Measurements from ENCODE around the gene GOLGA6L10. TPM values are rescaled to one million over a fixed set of nuclear protein-coding genes. Genes with fewer than 3 reads are reported as not detected.
"Not testable (repeated sequence)": the region's sequence is repeated elsewhere in the genome, so short reads cannot be mapped to it uniquely, and the experiment has no call there.

Gene GOLGA6L10
- total and polyA plus RNA-seq, 4 donors = 0.15 to 0.67 (median 0.37) TPM

DNA sequence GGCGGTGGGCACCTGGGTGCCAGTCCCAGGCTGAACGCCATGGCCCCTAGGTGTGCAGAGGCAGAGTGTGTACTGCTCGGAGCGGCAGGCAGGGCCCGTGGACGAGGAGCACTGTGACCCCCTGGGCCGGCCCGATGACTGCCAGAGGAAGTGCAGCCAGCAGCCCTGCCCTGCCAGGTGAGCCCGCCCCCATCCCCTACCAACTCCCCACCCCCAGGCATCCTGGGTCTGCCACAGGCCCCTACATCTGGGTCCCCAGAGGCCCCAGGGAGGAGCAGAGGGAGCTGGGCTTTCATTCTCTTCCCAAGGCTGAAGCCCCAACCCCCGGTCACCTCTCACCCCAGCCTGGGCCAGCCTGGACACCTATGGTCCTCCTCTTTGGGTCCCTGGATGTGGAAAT is 23.6 kb downstream of the GOLGA6L10 start:
- H3K9ac ChIP-seq (ENCODE audit: low read depth in 1 of 2, low read length in 2 of 2); H3K9me3 ChIP-seq (ENCODE audit: control insufficient read depth in 4 of 4, low read length in 3 of 4); H3K27me3 ChIP-seq (ENCODE audit: control insufficient read depth in 4 of 4, insufficient read depth in 4 of 4, low read length in 3 of 4); H3K27ac ChIP-seq (ENCODE audit: low read depth in 1 of 2, low read length in 2 of 2); DNase-seq (ENCODE audit: low spot score); H3K36me3 ChIP-seq (ENCODE audit: control insufficient read depth in 4 of 4, insufficient read depth in 3 of 4, low read depth in 1 of 4, low read length in 3 of 4); H3K4me3 ChIP-seq (ENCODE audit: low read depth in 1 of 3, low read length in 3 of 3); H3K4me1 ChIP-seq (ENCODE audit: control insufficient read depth in 4 of 4, insufficient read depth in 4 of 4, low read length in 3 of 4): not testable (repeated sequence)
- WGBS = 90% methylated on average over 10 of the region's 10 CpGs

DNA sequence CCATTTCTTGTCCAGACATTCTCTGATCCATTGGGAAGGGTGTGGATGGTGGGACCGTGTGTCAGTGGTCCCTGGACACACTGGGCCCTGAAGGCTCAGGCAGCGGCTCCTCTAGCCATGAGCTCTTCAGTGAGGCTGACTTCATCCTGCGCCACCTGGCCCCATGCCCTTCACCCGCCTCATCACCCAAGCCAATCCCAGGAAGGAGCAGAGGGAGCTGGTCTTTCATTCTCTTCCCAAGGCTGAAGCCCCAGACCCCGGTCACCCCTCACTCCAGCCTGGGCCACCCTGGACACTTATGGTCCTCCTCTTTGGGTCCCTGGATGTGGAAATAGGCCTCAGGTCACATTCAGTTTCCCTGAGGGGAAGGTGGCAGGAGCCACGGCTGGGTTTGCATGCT is 24.4 kb downstream of the GOLGA6L10 start:
- DNase-seq (ENCODE audit: low spot score); H3K27me3 ChIP-seq (ENCODE audit: control insufficient read depth in 4 of 4, insufficient read depth in 4 of 4, low read length in 3 of 4); H3K4me1 ChIP-seq (ENCODE audit: control insufficient read depth in 4 of 4, insufficient read depth in 4 of 4, low read length in 3 of 4); H3K36me3 ChIP-seq (ENCODE audit: control insufficient read depth in 4 of 4, insufficient read depth in 3 of 4, low read depth in 1 of 4, low read length in 3 of 4); H3K9me3 ChIP-seq (ENCODE audit: control insufficient read depth in 4 of 4, low read length in 3 of 4); H3K27ac ChIP-seq (ENCODE audit: low read depth in 1 of 2, low read length in 2 of 2); H3K9ac ChIP-seq (ENCODE audit: low read depth in 1 of 2, low read length in 2 of 2); H3K4me3 ChIP-seq (ENCODE audit: low read depth in 1 of 3, low read length in 3 of 3): not testable (repeated sequence)
- 85% methylated on average over 6 of the region's 6 CpGs for WGBS

DNA sequence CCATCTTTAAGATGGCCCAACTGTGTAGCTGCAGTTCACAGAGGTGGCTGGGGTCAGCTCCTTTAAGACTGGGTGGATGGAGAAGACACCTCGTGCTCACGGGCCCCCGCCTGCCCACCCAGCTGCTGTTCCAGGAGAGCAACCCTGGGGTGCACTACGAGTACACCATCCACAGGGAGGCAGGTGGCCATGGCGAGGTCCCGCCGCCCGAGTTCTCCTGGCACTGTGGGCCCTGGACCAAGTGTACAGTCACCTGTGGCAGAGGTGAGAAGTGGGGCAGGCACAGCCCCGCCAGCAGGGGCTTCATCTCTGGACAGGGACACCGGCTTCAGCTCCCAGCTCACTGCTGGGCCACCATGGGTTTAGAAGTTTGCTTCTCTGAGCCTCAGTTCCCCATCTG is 26.8 kb downstream of the GOLGA6L10 start:
- 94% methylated on average over 3 of the region's 10 CpGs for WGBS
- H3K9ac ChIP-seq (ENCODE audit: low read depth in 1 of 2, low read length in 2 of 2) = not testable (repeated sequence)

DNA sequence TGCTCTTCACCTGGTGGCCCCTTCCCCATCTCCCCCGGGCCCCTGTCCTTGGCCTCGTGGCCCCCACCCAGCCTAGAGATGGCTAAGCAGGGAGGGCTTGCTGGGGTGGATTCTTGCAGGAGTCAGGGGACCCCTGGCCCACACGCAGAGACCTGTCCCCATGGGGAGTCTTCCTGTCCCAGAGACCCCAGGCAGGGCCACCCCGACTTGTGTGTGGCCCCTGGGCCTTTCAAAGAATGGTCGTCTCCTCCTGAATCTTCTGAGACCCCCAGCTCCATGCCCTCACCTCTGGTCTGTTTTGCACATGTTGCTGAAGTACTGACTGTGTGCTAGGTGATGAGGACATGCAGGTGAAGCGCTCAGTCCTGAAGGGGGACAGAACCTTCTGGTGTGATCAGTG is 28.4 kb downstream of the GOLGA6L10 start:
- H3K9me3 ChIP-seq (ENCODE audit: control insufficient read depth in 4 of 4, low read length in 3 of 4); H3K4me3 ChIP-seq (ENCODE audit: low read depth in 1 of 3, low read length in 3 of 3); H3K27ac ChIP-seq (ENCODE audit: low read depth in 1 of 2, low read length in 2 of 2); H3K27me3 ChIP-seq (ENCODE audit: control insufficient read depth in 4 of 4, insufficient read depth in 4 of 4, low read length in 3 of 4); DNase-seq (ENCODE audit: low spot score); H3K4me1 ChIP-seq (ENCODE audit: control insufficient read depth in 4 of 4, insufficient read depth in 4 of 4, low read length in 3 of 4); H3K36me3 ChIP-seq (ENCODE audit: control insufficient read depth in 4 of 4, insufficient read depth in 3 of 4, low read depth in 1 of 4, low read length in 3 of 4); H3K9ac ChIP-seq (ENCODE audit: low read depth in 1 of 2, low read length in 2 of 2): not testable (repeated sequence)
- 95% methylated on average over 3 of the region's 6 CpGs for WGBS

More for the DNA sequence above, 26.8 kb downstream of the GOLGA6L10 start:
- not testable (repeated sequence) for H3K9me3 ChIP-seq (ENCODE audit: control insufficient read depth in 4 of 4, low read length in 3 of 4); H3K27ac ChIP-seq (ENCODE audit: low read depth in 1 of 2, low read length in 2 of 2); H3K27me3 ChIP-seq (ENCODE audit: control insufficient read depth in 4 of 4, insufficient read depth in 4 of 4, low read length in 3 of 4); H3K4me1 ChIP-seq (ENCODE audit: control insufficient read depth in 4 of 4, insufficient read depth in 4 of 4, low read length in 3 of 4); H3K4me3 ChIP-seq (ENCODE audit: low read depth in 1 of 3, low read length in 3 of 3); H3K36me3 ChIP-seq (ENCODE audit: control insufficient read depth in 4 of 4, insufficient read depth in 3 of 4, low read depth in 1 of 4, low read length in 3 of 4); DNase-seq (ENCODE audit: low spot score)

DNA sequence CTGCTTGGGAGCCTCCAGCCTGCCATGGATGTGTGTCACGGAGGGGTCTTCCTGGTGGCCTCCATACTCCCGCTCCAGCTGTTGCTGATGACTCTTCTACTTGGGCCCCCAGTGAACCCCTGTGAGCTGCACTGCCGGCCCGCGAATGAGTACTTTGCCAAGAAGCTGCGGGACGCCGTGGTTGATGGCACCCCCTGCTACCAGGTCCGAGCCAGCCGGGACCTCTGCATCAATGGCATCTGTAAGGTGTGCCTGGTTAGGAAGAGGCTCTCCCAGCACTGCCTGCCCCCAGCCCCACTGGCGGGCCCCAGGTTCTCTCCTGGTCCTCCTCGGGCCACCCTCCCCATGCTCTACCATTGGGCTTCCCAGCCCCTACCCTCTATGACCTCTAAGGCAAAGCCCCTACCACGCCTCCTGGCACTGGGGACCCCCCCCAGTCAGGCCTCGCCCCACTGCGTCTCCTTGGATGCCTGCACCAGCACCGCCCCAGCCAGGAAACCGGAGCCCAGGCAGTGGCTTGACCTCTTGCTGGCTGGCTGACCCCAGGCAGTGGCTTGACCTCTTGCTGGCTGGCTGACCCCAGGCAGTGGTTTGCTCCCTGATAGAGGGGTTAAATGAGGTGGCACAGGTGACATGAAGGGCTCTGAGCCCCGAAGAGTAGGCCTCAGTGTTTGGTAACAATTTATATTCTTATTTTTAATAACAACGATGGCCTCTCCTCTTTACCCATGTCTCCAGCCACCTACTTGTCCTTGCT is 29.6 kb downstream of the GOLGA6L10 start:
- not testable (repeated sequence) for H3K4me3 ChIP-seq (ENCODE audit: low read depth in 1 of 3, low read length in 3 of 3); H3K9ac ChIP-seq (ENCODE audit: low read depth in 1 of 2, low read length in 2 of 2); H3K27ac ChIP-seq (ENCODE audit: low read depth in 1 of 2, low read length in 2 of 2); DNase-seq (ENCODE audit: low spot score); H3K4me1 ChIP-seq (ENCODE audit: control insufficient read depth in 4 of 4, insufficient read depth in 4 of 4, low read length in 3 of 4); H3K9me3 ChIP-seq (ENCODE audit: control insufficient read depth in 4 of 4, low read length in 3 of 4); H3K27me3 ChIP-seq (ENCODE audit: control insufficient read depth in 4 of 4, insufficient read depth in 4 of 4, low read length in 3 of 4); H3K36me3 ChIP-seq (ENCODE audit: control insufficient read depth in 4 of 4, insufficient read depth in 3 of 4, low read depth in 1 of 4, low read length in 3 of 4)
- 76% methylated on average over 15 of the region's 19 CpGs for WGBS

DNA sequence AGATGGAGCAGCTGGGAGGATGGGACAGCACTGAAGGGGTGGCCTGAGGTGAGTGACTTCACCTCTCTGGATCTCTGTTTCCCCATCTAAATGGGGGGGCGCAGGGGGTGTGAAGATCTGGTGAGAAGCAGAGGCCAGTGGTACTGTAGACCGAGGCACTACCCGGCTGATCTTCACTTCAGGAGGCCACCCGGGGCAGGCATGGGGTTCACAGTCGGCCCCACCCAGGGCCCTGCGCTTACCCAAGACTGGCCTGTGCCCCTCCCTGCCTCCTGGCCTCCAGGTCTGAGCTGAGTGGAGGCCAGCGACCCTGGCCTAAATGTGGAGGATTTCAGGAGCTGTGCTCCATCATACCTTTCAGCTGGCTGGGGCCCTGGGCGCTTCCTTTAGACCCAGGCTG is 31.0 kb downstream of the GOLGA6L10 start:
- H3K9ac ChIP-seq (ENCODE audit: low read depth in 1 of 2, low read length in 2 of 2); H3K27ac ChIP-seq (ENCODE audit: low read depth in 1 of 2, low read length in 2 of 2); H3K36me3 ChIP-seq (ENCODE audit: control insufficient read depth in 4 of 4, insufficient read depth in 3 of 4, low read depth in 1 of 4, low read length in 3 of 4); DNase-seq (ENCODE audit: low spot score); H3K4me3 ChIP-seq (ENCODE audit: low read depth in 1 of 3, low read length in 3 of 3); H3K27me3 ChIP-seq (ENCODE audit: control insufficient read depth in 4 of 4, insufficient read depth in 4 of 4, low read length in 3 of 4); H3K9me3 ChIP-seq (ENCODE audit: control insufficient read depth in 4 of 4, low read length in 3 of 4); H3K4me1 ChIP-seq (ENCODE audit: control insufficient read depth in 4 of 4, insufficient read depth in 4 of 4, low read length in 3 of 4): not testable (repeated sequence)
- WGBS = 93% methylated on average over 8 of the region's 8 CpGs

DNA sequence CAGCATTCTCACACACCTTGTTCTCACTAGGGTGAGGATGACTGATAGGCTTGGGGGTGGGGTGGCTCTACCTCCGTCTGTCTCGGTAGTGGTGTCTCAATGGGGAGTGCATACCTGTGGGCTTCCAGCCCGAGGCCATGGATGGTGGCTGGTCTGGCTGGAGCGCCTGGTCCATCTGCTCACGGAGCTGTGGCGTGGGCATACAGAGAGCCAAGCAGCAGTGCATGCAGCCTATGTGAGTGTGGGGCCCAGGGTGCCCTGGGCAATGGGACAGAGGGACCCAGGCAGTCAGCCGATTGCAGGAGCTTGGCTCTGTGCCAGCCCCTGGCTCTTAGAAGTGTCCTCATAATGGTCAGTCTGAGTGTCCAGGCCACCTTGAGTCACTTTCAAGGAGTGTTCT is 31.8 kb downstream of the GOLGA6L10 start:
- not testable (repeated sequence) for H3K27ac ChIP-seq (ENCODE audit: low read depth in 1 of 2, low read length in 2 of 2); DNase-seq (ENCODE audit: low spot score); H3K27me3 ChIP-seq (ENCODE audit: control insufficient read depth in 4 of 4, insufficient read depth in 4 of 4, low read length in 3 of 4); H3K36me3 ChIP-seq (ENCODE audit: control insufficient read depth in 4 of 4, insufficient read depth in 3 of 4, low read depth in 1 of 4, low read length in 3 of 4); H3K4me1 ChIP-seq (ENCODE audit: control insufficient read depth in 4 of 4, insufficient read depth in 4 of 4, low read length in 3 of 4); H3K9ac ChIP-seq (ENCODE audit: low read depth in 1 of 2, low read length in 2 of 2); H3K9me3 ChIP-seq (ENCODE audit: control insufficient read depth in 4 of 4, low read length in 3 of 4); H3K4me3 ChIP-seq (ENCODE audit: low read depth in 1 of 3, low read length in 3 of 3)
- WGBS = 82% methylated on average over 7 of the region's 7 CpGs
